ENCODE data around the gene UFM1. TPM values are rescaled to one million over a fixed set of nuclear protein-coding genes. Genes with fewer than 3 reads are reported as not detected.

The UFM1 gene
- total and polyA plus RNA-seq, 9 of the 15 experiments (the other 6 are each of a cell fraction or from before 2014, with no cell fraction given), result 26.3 to 58.5 (median 36.1) TPM

DNA sequence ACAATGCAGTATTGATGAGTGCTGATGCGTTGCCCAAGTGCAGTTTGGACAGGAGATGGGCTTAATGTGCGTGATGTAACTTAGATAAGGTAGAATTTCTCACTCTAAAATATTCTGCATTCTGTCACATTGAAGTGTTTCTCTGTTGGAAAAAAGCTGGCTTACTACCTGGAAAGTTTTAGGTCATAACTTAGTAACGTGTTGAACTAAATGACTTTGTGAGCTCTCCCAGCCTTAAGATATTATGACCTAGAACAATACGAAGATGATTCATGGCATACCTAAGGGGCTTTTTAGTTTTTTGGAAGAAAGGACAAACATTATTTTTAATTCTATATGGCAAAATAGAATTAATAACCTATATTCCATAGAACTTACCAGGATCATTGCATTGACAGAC lies 9.0 kb downstream of the UFM1 start:
- intact Hi-C loops (cut with micrococcal nuclease), result no loop called here
- no peak for TF ChIP-seq ZNF274 (IDR thresholded peaks at IDR 0.05; ENCODE audit: borderline replicate concordance, low read depth, low read length)

DNA sequence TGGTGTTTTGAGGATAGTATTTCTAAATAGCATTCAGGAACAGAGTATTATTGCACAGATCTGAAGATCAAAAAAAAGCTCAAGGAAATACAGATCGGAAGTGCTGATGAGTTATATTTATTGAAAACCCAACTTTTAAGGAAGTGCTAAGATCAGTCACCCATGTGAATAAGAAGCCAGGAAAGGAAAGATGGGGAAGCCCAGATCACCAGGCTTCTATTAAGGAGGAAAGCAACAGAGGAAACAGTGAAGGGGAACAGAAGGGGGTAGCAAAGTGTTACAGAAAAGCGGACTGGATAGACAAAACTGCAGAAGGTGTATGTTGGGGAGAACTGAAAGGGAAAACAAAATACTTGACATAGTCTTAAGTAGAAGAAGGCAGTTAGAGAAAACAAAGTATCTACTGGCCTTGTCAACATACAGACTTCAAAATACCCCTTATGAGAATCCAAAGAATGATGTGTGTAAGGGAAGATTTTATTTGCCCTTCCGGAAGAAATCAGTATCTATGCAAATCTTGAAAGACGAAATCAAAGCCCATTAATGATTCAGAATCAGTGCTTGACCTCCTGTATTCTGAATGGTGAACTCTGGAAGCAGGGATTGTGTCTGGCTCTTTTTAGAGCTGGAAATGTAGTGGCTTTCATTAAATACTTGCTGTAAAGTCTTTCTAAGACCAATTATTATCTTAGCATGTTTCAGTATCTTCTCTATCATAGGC lies 12.1 kb downstream of the UFM1 start:
- DNase-seq (ENCODE audit: extremely low read depth in 1 of 4, low spot score in 3 of 4) (no peak), ATAC-seq (no peak), FAIRE-seq (peak; percentile 54)
- Histone ChIP-seq H3K9ac (ENCODE audit: insufficient read depth in 1 of 2, low read depth in 2 of 2, low read length in 2 of 2) (no peak overlapping the region), H3K4me1 (replicated peaks in 1 of 2; ENCODE audit: control insufficient read depth in 2 of 2, insufficient read depth in 2 of 2, low read length in 2 of 2) (no peaks in the 10 kb centered on the region), H3K9me3 (replicated peaks; ENCODE audit: control insufficient read depth, insufficient read depth, low read depth, low read length) (no peaks in the 10 kb centered on the region), H2AFZ (ENCODE audit: low read depth, low read length) (no peak overlapping the region), H4K20me1 (replicated peaks; ENCODE audit: control insufficient read depth, insufficient read depth, low read length) (no peaks in the 10 kb centered on the region), H3K36me3 (ENCODE audit: control insufficient read depth, insufficient read depth, low read length) (peaks cover 35% of the 10 kb centered on the region; the same call in 2 of the 3 replicates), H3K4me3 (no peak overlapping the region), H3K27ac (ENCODE audit: extremely low read depth, low read depth, low read length) (no peak overlapping the region), H3K4me2 (ENCODE audit: insufficient read depth, low read length) (no peak overlapping the region), H3K79me2 (ENCODE audit: control insufficient read depth, insufficient read depth, low read length) (no peaks in the 10 kb centered on the region), H3K27me3 (ENCODE audit: control insufficient read depth in 2 of 2, insufficient read depth in 2 of 2, low read length in 2 of 2) (no peaks in the 10 kb centered on the region), H3K9me1 (ENCODE audit: control insufficient read depth, insufficient read depth, low read length) (no peaks in the 10 kb centered on the region)
- WGBS (ENCODE audit: insufficient coverage, low coverage, missing lambda C conversion rate), result 85% methylated on average over 4 of the region's 4 CpGs
- ChIA-PET POLR2A (interaction anchor here (2.4 kb wide), 1 partner anchor 12 kb away, joined by 14 read pairs; the partner anchor contains the start of gene UFM1), CTCF (ENCODE audit: low intra/inter-chr PET ratio) (no interaction called here)
- in situ Hi-C loops (cut with MboI), result no loop called here
- peak; percentile 75 to 80; a peak in 3 of 4 replicates for TF ChIP-seq KDM1A (IDR thresholded peaks at IDR 0.05)
- TF ChIP-seq, protein P1, sequence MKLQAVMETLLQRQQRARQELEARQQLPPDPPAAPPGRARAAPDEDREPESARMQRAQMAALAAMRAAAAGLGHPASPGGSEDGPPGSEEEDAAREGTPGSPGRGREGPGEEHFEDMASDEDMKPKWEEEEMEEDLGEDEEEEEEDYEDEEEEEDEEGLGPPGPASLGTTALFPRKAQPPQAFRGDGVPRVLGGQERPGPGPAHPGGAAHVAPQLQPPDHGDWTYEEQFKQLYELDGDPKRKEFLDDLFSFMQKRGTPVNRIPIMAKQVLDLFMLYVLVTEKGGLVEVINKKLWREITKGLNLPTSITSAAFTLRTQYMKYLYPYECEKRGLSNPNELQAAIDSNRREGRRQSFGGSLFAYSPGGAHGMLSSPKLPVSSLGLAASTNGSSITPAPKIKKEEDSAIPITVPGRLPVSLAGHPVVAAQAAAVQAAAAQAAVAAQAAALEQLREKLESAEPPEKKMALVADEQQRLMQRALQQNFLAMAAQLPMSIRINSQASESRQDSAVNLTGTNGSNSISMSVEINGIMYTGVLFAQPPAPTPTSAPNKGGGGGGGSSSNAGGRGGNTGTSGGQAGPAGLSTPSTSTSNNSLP (IDR thresholded peaks at IDR 0.05; ENCODE audit: borderline replicate concordance, low read depth, low read length), result no peak
- intact Hi-C loops (cut with micrococcal nuclease), result no loop called here
- BruUV-seq (replicated peaks), result TSS peak; percentile 16

More for the DNA sequence above, 9.0 kb downstream of the UFM1 start:
- H3K27me3 ChIP-seq (ENCODE audit: control insufficient read depth in 2 of 2, insufficient read depth in 2 of 2, low read length in 2 of 2), result no peaks in the 10 kb centered on the region
- no peak overlapping the region for H3K4me3 ChIP-seq
- POLR2A ChIA-PET, result interaction anchor here (2.1 kb wide), 1 partner anchor 9 kb away, joined by 7 read pairs; the partner anchor contains the start of gene UFM1
- in situ Hi-C loops (cut with MboI), result no loop called here
- DNase-seq (ENCODE audit: extremely low read depth in 1 of 4, low spot score in 3 of 4) (no peak), ATAC-seq (no peak), FAIRE-seq (no peak)
- WGBS (ENCODE audit: insufficient coverage, low coverage, missing lambda C conversion rate), result 95% methylated on average over 3 of the region's 4 CpGs
- no peak overlapping the region for H3K4me2 ChIP-seq (ENCODE audit: insufficient read depth, low read length)
- no peaks in the 10 kb centered on the region for H3K79me2 ChIP-seq (ENCODE audit: control insufficient read depth, insufficient read depth, low read length)
- no TSS peak for BruUV-seq (replicated peaks)
- no peaks in the 10 kb centered on the region for H4K20me1 ChIP-seq (replicated peaks; ENCODE audit: control insufficient read depth, insufficient read depth, low read length)
- H3K36me3 ChIP-seq (ENCODE audit: control insufficient read depth, insufficient read depth, low read length), result peaks cover 61% of the 10 kb centered on the region
- no peaks in the 10 kb centered on the region for H3K9me1 ChIP-seq (ENCODE audit: control insufficient read depth, insufficient read depth, low read length)
- H2AFZ ChIP-seq (ENCODE audit: low read depth, low read length), result no peak overlapping the region
- no peaks in the 10 kb centered on the region for H3K9me3 ChIP-seq (replicated peaks; ENCODE audit: control insufficient read depth, insufficient read depth, low read depth, low read length)
- H3K9ac ChIP-seq (ENCODE audit: insufficient read depth in 1 of 2, low read depth in 2 of 2, low read length in 2 of 2), result no peak overlapping the region
- CTCF ChIA-PET (ENCODE audit: low intra/inter-chr PET ratio), result no interaction called here
- H3K4me1 ChIP-seq (replicated peaks in 1 of 2; ENCODE audit: control insufficient read depth in 2 of 2, insufficient read depth in 2 of 2, low read length in 2 of 2), result no peaks in the 10 kb centered on the region
- no peak overlapping the region for H3K27ac ChIP-seq (ENCODE audit: extremely low read depth, low read depth, low read length)
